Caco-2 (cell line): ENCODE measurements around the gene LMX1A. TPM values are rescaled to one million over a fixed set of nuclear protein-coding genes. Genes with fewer than 3 reads are reported as not detected.

Experiments
- BruUV-seq: library from RNA; stranded (reverse); fragments of 400-500 nt; replicated peaks from 2 replicates; lab custom pipeline; 2021; lab: Mats Ljungman, UMichigan
- CTCF ChIA-PET: fragments of 300-600 bp; sonication (Branson Sonifier 250); formaldehyde crosslinking; loops from one replicate; lab custom pipeline; 2022; ENCODE audit warnings: antibody characterized with exemption; lab: Charles Lee
- POLR2A ChIA-PET: fragments of 300-600 bp; sonication (Branson Sonifier 250); formaldehyde crosslinking; loops from one replicate; lab custom pipeline; 2022; ENCODE audit warnings: antibody characterized with exemption; lab: Charles Lee
- DNase-seq, 2 experiments: peaks; one replicate each; pipeline versions ENCODE4 v3.0.0 to v3.0.0-alpha.2; 2020 to 2022
- H3K27me3 ChIP-seq: replicated peaks from 2 replicates; pipeline ENCODE4 v1.6.0; 2011; ENCODE audit warnings: low read length; ENCODE audit not compliant: control insufficient read depth, insufficient read depth
- H3K36me3 ChIP-seq: 2 replicates; pipeline ENCODE4 v1.5.1; 2011; ENCODE audit warnings: low read length; ENCODE audit not compliant: control insufficient read depth, insufficient read depth
- H3K4me1 ChIP-seq: fragments of 250-450 bp; sonication (Bioruptor Pico); 2 replicates; pipeline ENCODE4 v1.5.1; 2020; ENCODE audit warnings: mild to moderate bottlenecking
- H3K4me3 ChIP-seq: 2 replicates; pipeline ENCODE4 v1.5.1; 2011; ENCODE audit warnings: low read depth, mild to moderate bottlenecking, control low read depth, low read length
- H3K9me3 ChIP-seq: fragments of 250-450 bp; sonication (Bioruptor Pico); 2 replicates; pipeline ENCODE4 v1.5.1; 2020; ENCODE audit warnings: mild to moderate bottlenecking, moderate library complexity
- H3K27ac Mint-ChIP-seq: one replicate; pipeline ENCODE4 v1.8.0; 2022; ENCODE audit warnings: mixed read lengths; ENCODE audit not compliant: unreplicated experiment
- H3K27me3 Mint-ChIP-seq: one replicate; pipeline ENCODE4 v1.8.0; 2022; ENCODE audit warnings: mixed read lengths; ENCODE audit not compliant: insufficient read depth, unreplicated experiment
- H3K36me3 Mint-ChIP-seq: one replicate; pipeline ENCODE4 v1.8.0; 2022; ENCODE audit warnings: mild to moderate bottlenecking, mixed read lengths; ENCODE audit not compliant: insufficient read depth, unreplicated experiment
- H3K4me1 Mint-ChIP-seq: one replicate; pipeline ENCODE4 v1.8.0; 2022; ENCODE audit warnings: low read depth, mixed read lengths; ENCODE audit not compliant: unreplicated experiment
- H3K4me3 Mint-ChIP-seq: one replicate; pipeline ENCODE4 v1.8.0; 2022; ENCODE audit warnings: mild to moderate bottlenecking, moderate library complexity, mixed read lengths; ENCODE audit not compliant: unreplicated experiment
- H3K9me3 Mint-ChIP-seq: one replicate; pipeline ENCODE4 v1.8.0; 2022; ENCODE audit warnings: mixed read lengths; ENCODE audit not compliant: unreplicated experiment
- intact Hi-C: fragments of 100-400 bp; cut with micrococcal nuclease; formaldehyde crosslinking; loops from one replicate; pipeline ENCODE4 v1.10.0; 2022; ENCODE audit not compliant: unreplicated experiment
- total RNA-seq: library from RNA; stranded (reverse); gene quantifications from 2 replicates; pipeline ENCODE4 v1.2.3, GENCODE V29; 2022
- TF ChIP-seq, protein P1 (sequence below), 2 experiments: fragments of 200-600 bp in 1 of 2; IDR thresholded peaks; 1 replicate in 1 of 2; 2 replicates in 1 of 2; pipeline versions ENCODE4 v1.5.1 to v1.8.0; 2011 to 2022; ENCODE audit warnings: antibody characterized with exemption in 1 of 2, control low read depth in 1 of 2, inconsistent platforms in 1 of 2, low read depth in 1 of 2, low read length in 1 of 2, mild to moderate bottlenecking in 1 of 2, moderate library complexity in 1 of 2; ENCODE audit not compliant: insufficient read depth in 1 of 2, severe bottlenecking in 1 of 2, unreplicated experiment in 1 of 2

LMX1A gene
- total RNA-seq, 1 experiment from 2014 or later: not detected

DNA sequence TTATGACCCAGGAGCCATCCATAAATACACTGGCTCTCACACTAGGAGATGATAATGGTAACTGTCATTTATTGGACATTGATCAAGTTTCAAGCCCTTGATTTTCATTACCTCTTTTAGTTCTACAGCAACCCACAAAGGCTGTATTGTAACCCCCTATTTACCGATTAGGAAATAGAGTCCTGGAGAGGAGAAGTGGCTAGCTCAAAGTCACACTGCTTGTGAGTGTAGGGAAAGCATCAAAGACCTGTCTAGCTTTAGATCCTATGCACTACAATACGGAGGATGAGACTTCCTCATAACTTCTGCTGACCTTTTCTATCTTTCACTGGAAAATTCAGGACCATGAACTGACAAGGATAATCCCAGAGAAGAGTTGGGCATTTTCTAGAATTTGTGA, 115.2 kb downstream of the LMX1A start:
- Mint-ChIP-seq H3K27ac (no peak overlapping the region), H3K27me3 (peaks cover 14% of the 10 kb centered on the region), H3K4me3 (no peak overlapping the region), H3K36me3 (no peaks in the 10 kb centered on the region), H3K4me1 (no peaks in the 10 kb centered on the region), H3K9me3 (no peaks in the 10 kb centered on the region)
- intact Hi-C loops: no loop called here
- no peaks in the 10 kb centered on the region; the same call in 1 of the 2 replicates for H3K27me3 ChIP-seq
- H3K4me1 ChIP-seq: no peaks in the 10 kb centered on the region
- no peak for DNase-seq
- ChIA-PET CTCF (no interaction called here), POLR2A (no interaction called here)
- no peak overlapping the region for H3K4me3 ChIP-seq
- no TSS peak for BruUV-seq
- TF ChIP-seq, protein P1, sequence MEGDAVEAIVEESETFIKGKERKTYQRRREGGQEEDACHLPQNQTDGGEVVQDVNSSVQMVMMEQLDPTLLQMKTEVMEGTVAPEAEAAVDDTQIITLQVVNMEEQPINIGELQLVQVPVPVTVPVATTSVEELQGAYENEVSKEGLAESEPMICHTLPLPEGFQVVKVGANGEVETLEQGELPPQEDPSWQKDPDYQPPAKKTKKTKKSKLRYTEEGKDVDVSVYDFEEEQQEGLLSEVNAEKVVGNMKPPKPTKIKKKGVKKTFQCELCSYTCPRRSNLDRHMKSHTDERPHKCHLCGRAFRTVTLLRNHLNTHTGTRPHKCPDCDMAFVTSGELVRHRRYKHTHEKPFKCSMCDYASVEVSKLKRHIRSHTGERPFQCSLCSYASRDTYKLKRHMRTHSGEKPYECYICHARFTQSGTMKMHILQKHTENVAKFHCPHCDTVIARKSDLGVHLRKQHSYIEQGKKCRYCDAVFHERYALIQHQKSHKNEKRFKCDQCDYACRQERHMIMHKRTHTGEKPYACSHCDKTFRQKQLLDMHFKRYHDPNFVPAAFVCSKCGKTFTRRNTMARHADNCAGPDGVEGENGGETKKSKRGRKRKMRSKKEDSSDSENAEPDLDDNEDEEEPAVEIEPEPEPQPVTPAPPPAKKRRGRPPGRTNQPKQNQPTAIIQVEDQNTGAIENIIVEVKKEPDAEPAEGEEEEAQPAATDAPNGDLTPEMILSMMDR (IDR thresholded peaks at IDR 0.05; ENCODE audit: insufficient read depth in 1 of 2, low read depth in 1 of 2, low read length in 1 of 2, severe bottlenecking in 1 of 2, unreplicated experiment in 1 of 2): no peak
- no peaks in the 10 kb centered on the region for H3K36me3 ChIP-seq
- no peaks in the 10 kb centered on the region for H3K9me3 ChIP-seq

DNA sequence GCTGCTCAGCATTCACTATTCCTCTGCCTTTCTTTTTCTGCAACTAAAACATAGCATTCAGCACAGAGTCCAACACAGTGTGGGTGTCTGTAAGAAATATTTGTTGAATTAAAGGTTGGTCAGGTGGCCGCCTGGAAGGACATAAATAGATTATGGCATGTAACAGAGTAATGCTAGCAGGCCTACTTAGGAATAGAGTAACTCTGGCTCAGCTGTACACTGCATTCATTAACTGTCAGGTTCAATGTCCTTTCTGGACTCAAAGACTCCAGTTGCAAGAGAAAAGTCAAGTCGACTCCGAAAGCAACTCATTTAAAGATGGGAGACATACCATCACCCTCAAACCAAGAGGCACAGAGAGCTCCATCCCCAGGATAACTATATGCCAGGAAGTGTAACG, 116.0 kb downstream of the LMX1A start:
- CTCF ChIA-PET: no interaction called here
- no peaks in the 10 kb centered on the region for H3K9me3 ChIP-seq
- Mint-ChIP-seq H3K36me3 (no peaks in the 10 kb centered on the region), H3K4me3 (no peak overlapping the region), H3K27me3 (peaks cover 16% of the 10 kb centered on the region), H3K27ac (no peak overlapping the region), H3K4me1 (no peaks in the 10 kb centered on the region), H3K9me3 (no peaks in the 10 kb centered on the region)
- TF ChIP-seq, protein P1 (IDR thresholded peaks at IDR 0.05; ENCODE audit: insufficient read depth in 1 of 2, low read depth in 1 of 2, low read length in 1 of 2, severe bottlenecking in 1 of 2, unreplicated experiment in 1 of 2): no peak
- no peak overlapping the region for H3K4me3 ChIP-seq
- no peaks in the 10 kb centered on the region; the same call in 1 of the 2 replicates for H3K4me1 ChIP-seq
- no peaks in the 10 kb centered on the region; the same call in 1 of the 2 replicates for H3K27me3 ChIP-seq
- DNase-seq: no peak
- POLR2A ChIA-PET: no interaction called here
- intact Hi-C loops: no loop called here
- BruUV-seq: no TSS peak
- no peaks in the 10 kb centered on the region for H3K36me3 ChIP-seq

DNA sequence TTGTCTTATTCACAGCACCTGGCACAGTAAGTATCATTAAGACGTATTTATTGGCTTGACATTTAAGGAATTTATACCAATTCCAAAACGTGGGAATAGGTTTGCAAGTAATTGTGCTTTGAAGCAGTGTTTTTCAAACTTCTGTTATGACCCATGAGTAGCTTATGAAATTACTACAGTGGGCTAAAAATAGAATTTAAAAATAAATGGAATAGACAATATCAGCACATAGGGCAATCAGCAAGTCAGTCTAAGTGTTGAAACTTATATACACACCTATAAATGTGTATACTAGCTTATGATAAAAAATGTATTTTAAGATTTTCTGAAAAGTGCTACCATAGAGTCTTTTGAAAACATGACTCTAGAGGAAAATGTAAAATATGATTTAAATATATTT, 116.6 kb downstream of the LMX1A start:
- no peak for DNase-seq
- no peaks in the 10 kb centered on the region for H3K36me3 Mint-ChIP-seq
- peaks cover 3% of the 10 kb centered on the region for H3K4me1 Mint-ChIP-seq
- no peak overlapping the region for H3K4me3 Mint-ChIP-seq
- H3K9me3 ChIP-seq: no peaks in the 10 kb centered on the region
- H3K27me3 Mint-ChIP-seq: peaks cover 19% of the 10 kb centered on the region
- no peak overlapping the region for H3K27ac Mint-ChIP-seq
- no peaks in the 10 kb centered on the region; the same call in 1 of the 2 replicates for H3K4me1 ChIP-seq
- ChIA-PET CTCF (no interaction called here), POLR2A (no interaction called here)
- intact Hi-C loops: no loop called here
- BruUV-seq: no TSS peak
- TF ChIP-seq, protein P1 (IDR thresholded peaks at IDR 0.05; ENCODE audit: insufficient read depth in 1 of 2, low read depth in 1 of 2, low read length in 1 of 2, severe bottlenecking in 1 of 2, unreplicated experiment in 1 of 2): no peak
- peaks cover 3% of the 10 kb centered on the region for H3K27me3 ChIP-seq
- H3K36me3 ChIP-seq: no peaks in the 10 kb centered on the region
- H3K4me3 ChIP-seq: no peak overlapping the region
- no peaks in the 10 kb centered on the region for H3K9me3 Mint-ChIP-seq
